Activated CD4-positive, alpha-beta memory T cell treated with anti-CD3 and anti-CD28 coated beads, Interleukin-2, amount 10 ng/mL, durations not matched to agents 7 days and 5 days (primary cell): ENCODE measurements around the gene FBXL3. TPM values are rescaled to one million over a fixed set of nuclear protein-coding genes. Genes with fewer than 3 reads are reported as not detected.
"Not testable (repeated sequence)": the region's sequence is repeated elsewhere in the genome, so short reads cannot be mapped to it uniquely, and the experiment has no call there.

Experiments
- CTCF ChIA-PET: fragments of 350-600 bp; sonication (Branson Sonifier 250); formaldehyde crosslinking; loops from one replicate; lab custom pipeline; 2021; ENCODE audit warnings: antibody characterized with exemption, inconsistent platforms; lab: Charles Lee
- POLR2A ChIA-PET: fragments of 350-600 bp; sonication (Branson Sonifier 250); formaldehyde crosslinking; loops from one replicate; lab custom pipeline; 2021; ENCODE audit warnings: antibody characterized with exemption; lab: Charles Lee
- DNase-seq: peaks from one replicate; pipeline ENCODE4 v3.0.0-alpha.2; 2020
- H3K27ac Mint-ChIP-seq: one replicate; pipeline ENCODE4 v1.8.0; 2021; ENCODE audit warnings: mild to moderate bottlenecking, mixed read lengths
- H3K27me3 Mint-ChIP-seq: one replicate; pipeline ENCODE4 v1.8.0; 2021; ENCODE audit warnings: mixed read lengths
- H3K36me3 Mint-ChIP-seq: one replicate; pipeline ENCODE4 v1.8.0; 2021; ENCODE audit warnings: low read depth, mixed read lengths
- H3K4me1 Mint-ChIP-seq: one replicate; pipeline ENCODE4 v1.8.0; 2021; ENCODE audit warnings: mixed read lengths
- H3K4me3 Mint-ChIP-seq: one replicate; pipeline ENCODE4 v1.8.0; 2021; ENCODE audit warnings: mild to moderate bottlenecking, mixed read lengths
- H3K9me3 Mint-ChIP-seq: one replicate; pipeline ENCODE4 v1.8.0; 2021; ENCODE audit warnings: mixed read lengths
- total RNA-seq, 2 experiments: library from RNA; stranded (reverse); gene quantifications; one replicate each; pipeline ENCODE4 v1.2.3, GENCODE V29; 2021

The FBXL3 gene
- total RNA-seq, 2 experiments from 2014 or later: 38.6 to 43.3 TPM

DNA sequence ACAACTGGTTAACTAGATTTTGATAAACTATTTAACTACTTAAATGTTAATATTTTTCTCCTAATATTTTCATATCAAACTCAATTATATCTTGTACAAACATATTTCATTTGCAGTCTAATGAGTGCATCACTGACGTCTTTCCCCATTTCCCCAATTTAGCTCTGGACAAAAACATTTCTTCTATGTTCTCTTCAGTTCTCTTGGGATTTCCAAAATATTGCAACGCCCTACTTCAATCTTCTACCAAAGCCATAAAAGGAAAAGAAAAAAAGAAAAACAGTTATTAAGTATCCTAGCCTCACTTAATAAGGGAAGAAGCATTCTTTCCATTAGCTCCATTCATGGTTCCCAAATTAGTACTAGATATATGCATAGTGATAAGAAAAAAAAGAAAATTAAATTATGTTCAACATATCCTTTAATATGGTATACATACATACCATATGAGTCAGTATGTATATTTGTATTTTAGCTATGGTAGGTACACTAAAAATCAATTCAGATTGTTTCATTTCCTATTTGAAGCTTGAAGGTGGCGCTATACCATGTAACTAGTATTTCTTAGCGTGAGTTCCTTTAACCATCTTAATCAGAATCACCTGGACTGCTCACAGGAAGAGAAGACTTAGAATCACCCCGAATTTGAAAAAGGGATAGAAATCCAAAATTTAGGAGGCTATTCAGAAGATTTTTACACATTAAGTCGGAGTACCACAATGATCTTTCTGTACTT lies 9.9 kb downstream of the FBXL3 start:
- H3K27me3 Mint-ChIP-seq: no peaks in the 10 kb centered on the region

GRCh38 chr13:77016251-77016812 lies 10.6 kb downstream of the FBXL3 start:
- Mint-ChIP-seq H3K9me3 (no peaks in the 10 kb centered on the region), H3K4me1 (peaks cover 26% of the 10 kb centered on the region), H3K36me3 (peaks cover 70% of the 10 kb centered on the region)

More for the DNA sequence above, 9.9 kb downstream of the FBXL3 start:
- ChIA-PET CTCF (interaction anchor here (0.8 to 1.1 kb wide), 2 partner anchors 9 to 14 kb away, joined by 4 to 6 read pairs; no protein-coding TSS in a partner anchor), POLR2A (interaction anchor here (0.6 to 7.0 kb wide), 3 partner anchors 10 to 461 kb away, joined by 3 to 62 read pairs (median 20); partner anchors contain the start of genes CLN5 and FBXL3)
- peaks cover 31% of the 10 kb centered on the region for H3K4me1 Mint-ChIP-seq
- H3K4me3 Mint-ChIP-seq: no peak overlapping the region
- H3K27ac Mint-ChIP-seq: no peak overlapping the region
- H3K9me3 Mint-ChIP-seq: no peaks in the 10 kb centered on the region
- no peak for DNase-seq
- H3K36me3 Mint-ChIP-seq: peaks cover 68% of the 10 kb centered on the region

GRCh38 chr13:77014906-77015685 lies 11.9 kb downstream of the FBXL3 start:
- Mint-ChIP-seq H3K4me3 (no peak overlapping the region), H3K27me3 (no peaks in the 10 kb centered on the region), H3K9me3 (no peaks in the 10 kb centered on the region), H3K27ac (no peak overlapping the region), H3K4me1 (peaks cover 20% of the 10 kb centered on the region), H3K36me3 (peaks cover 75% of the 10 kb centered on the region)
- ChIA-PET POLR2A (interaction anchor here (1.2 to 7.0 kb wide), 4 partner anchors 12 to 41 kb away, joined by 4 to 62 read pairs (median 4); partner anchors contain the start of gene FBXL3), CTCF (interaction anchor here (1.0 to 1.1 kb wide), 4 partner anchors 11 to 34 kb away, joined by 3 to 4 read pairs (median 3); no protein-coding TSS in a partner anchor)
- DNase-seq: no peak

More at GRCh38 chr13:77016251-77016812, 10.6 kb downstream of the FBXL3 start:
- POLR2A ChIA-PET: interaction anchor here (1.7 to 7.0 kb wide), 3 partner anchors 10 to 40 kb away, joined by 4 to 62 read pairs (median 20); partner anchors contain the start of genes CLN5 and FBXL3
- Mint-ChIP-seq H3K27ac (no peak overlapping the region), H3K27me3 (no peaks in the 10 kb centered on the region), H3K4me3 (no peak overlapping the region)
- DNase-seq: no peak
- CTCF ChIA-PET: interaction anchor here (0.8 to 1.1 kb wide), 3 partner anchors 10 to 14 kb away, joined by 3 to 6 read pairs (median 4); no protein-coding TSS in a partner anchor

DNA sequence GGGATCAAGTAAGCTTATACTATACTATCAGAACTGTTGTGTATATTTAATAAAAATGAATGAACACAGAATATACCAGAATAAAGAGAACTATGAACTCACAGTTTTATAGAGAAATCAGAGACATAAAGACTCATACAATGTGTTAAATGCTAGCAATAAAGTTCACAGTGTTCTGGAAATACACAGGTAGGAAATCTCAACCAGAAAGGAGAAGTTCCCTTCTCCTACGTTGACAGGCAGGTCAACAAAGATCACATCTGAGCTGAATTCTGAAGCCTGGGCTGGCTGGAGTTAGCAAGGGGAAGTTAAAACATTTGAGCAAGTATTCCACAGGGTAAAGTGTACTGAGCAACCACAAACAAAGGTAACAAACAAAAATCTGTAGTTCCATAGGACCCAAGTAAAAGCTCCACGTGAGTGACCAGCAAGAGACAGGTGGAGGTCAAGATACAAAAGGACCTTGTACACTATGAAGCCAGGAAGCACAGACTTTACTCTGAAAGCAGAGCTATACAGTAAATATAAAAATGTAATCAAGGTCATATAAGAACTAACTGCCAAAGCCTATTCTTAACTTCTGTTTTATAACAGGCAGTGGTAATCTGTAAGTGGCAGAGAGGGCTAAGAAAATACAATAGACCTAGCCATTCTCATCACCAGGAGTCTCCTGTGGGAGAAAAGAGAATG lies 13.0 kb downstream of the FBXL3 start:
- Mint-ChIP-seq H3K4me3 (no peak overlapping the region), H3K27ac (no peak overlapping the region), H3K36me3 (peaks cover 82% of the 10 kb centered on the region), H3K4me1 (peaks cover 23% of the 10 kb centered on the region), H3K9me3 (no peaks in the 10 kb centered on the region), H3K27me3 (no peaks in the 10 kb centered on the region)
- ChIA-PET CTCF (interaction anchor here (0.6 to 1.0 kb wide), 2 partner anchors 12 to 464 kb away, joined by 3 to 4 read pairs; no protein-coding TSS in a partner anchor), POLR2A (interaction anchor here (1.2 to 7.0 kb wide), 3 partner anchors 13 to 23 kb away, joined by 4 to 62 read pairs (median 4); partner anchors contain the start of gene FBXL3)
- no peak for DNase-seq

DNA sequence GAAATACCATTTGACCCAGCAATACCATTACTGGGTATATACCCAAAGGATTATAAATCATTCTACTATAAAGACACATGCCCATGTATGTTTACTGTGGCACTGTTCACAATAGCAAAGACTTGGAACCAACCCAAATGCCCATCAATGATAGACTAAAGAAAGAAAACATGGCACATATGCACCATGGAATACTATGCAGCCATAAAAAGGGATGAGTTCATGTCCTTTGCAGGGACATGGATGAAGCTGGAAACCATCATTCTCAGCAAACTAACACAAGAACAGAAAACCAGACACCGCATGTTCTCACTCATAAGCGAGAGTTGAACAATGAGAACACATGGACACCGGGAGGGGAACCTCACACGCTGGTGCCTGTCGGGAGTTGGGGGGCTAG lies 17.2 kb downstream of the FBXL3 start:
- CTCF ChIA-PET: interaction anchor here (1.7 kb wide), 1 partner anchor 16 kb away, joined by 9 read pairs; no protein-coding TSS in a partner anchor

GRCh38 chr13:77009011-77009410 lies 17.9 kb downstream of the FBXL3 start:
- no peaks in the 10 kb centered on the region for H3K27me3 Mint-ChIP-seq
- no peaks in the 10 kb centered on the region for H3K9me3 Mint-ChIP-seq
- H3K4me1 Mint-ChIP-seq: peaks cover 27% of the 10 kb centered on the region
- CTCF ChIA-PET: interaction anchor here (1.0 to 1.7 kb wide), 3 partner anchors 9 to 16 kb away, joined by 3 to 9 read pairs (median 3); no protein-coding TSS in a partner anchor
- peaks cover 65% of the 10 kb centered on the region for H3K36me3 Mint-ChIP-seq
- no peak overlapping the region for H3K4me3 Mint-ChIP-seq
- no peak overlapping the region for H3K27ac Mint-ChIP-seq
- POLR2A ChIA-PET: interaction anchor here (0.9 to 3.7 kb wide), 6 partner anchors 9 to 316 kb away, joined by 3 to 29 read pairs (median 6); partner anchors contain the start of genes CLN5 and FBXL3
- DNase-seq: no peak

More for the DNA sequence above, 17.2 kb downstream of the FBXL3 start:
- Mint-ChIP-seq H3K4me1 (peaks cover 31% of the 10 kb centered on the region), H3K36me3 (peaks cover 67% of the 10 kb centered on the region)
- H3K4me3 Mint-ChIP-seq, H3K27ac Mint-ChIP-seq, DNase-seq, H3K9me3 Mint-ChIP-seq, H3K27me3 Mint-ChIP-seq: not testable (repeated sequence)
- POLR2A ChIA-PET: interaction anchor here (1.0 to 3.7 kb wide), 6 partner anchors 8 to 315 kb away, joined by 3 to 29 read pairs (median 5); partner anchors contain the start of genes CLN5 and FBXL3

DNA sequence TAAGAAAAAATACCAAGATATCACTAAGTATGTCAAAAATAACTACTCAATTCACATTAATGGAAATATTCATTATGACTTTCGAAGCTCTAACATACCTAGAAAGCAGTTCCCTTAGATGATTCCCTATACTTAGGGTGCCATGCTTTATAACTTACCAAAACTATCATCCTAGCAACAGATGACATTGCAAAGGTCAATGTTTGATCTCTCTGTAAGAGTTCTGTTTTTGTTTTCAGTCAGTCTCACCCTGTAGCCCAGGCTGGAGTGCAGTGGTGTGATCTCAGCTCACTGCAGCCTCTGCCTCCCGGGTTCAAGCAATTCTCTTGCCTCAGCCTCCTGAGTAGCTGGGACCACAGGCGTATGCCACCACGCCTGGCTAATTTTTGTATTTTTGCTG lies 18.6 kb downstream of the FBXL3 start:
- Mint-ChIP-seq H3K4me1 (peaks cover 25% of the 10 kb centered on the region), H3K36me3 (peaks cover 58% of the 10 kb centered on the region)
- not testable (repeated sequence) for H3K27ac Mint-ChIP-seq, DNase-seq, H3K9me3 Mint-ChIP-seq, H3K4me3 Mint-ChIP-seq, H3K27me3 Mint-ChIP-seq
- ChIA-PET POLR2A (interaction anchor here (0.9 to 3.7 kb wide), 6 partner anchors 9 to 317 kb away, joined by 3 to 29 read pairs (median 6); partner anchors contain the start of genes CLN5 and FBXL3), CTCF (interaction anchor here (1.0 to 1.7 kb wide), 3 partner anchors 9 to 17 kb away, joined by 3 to 9 read pairs (median 3); no protein-coding TSS in a partner anchor)

DNA sequence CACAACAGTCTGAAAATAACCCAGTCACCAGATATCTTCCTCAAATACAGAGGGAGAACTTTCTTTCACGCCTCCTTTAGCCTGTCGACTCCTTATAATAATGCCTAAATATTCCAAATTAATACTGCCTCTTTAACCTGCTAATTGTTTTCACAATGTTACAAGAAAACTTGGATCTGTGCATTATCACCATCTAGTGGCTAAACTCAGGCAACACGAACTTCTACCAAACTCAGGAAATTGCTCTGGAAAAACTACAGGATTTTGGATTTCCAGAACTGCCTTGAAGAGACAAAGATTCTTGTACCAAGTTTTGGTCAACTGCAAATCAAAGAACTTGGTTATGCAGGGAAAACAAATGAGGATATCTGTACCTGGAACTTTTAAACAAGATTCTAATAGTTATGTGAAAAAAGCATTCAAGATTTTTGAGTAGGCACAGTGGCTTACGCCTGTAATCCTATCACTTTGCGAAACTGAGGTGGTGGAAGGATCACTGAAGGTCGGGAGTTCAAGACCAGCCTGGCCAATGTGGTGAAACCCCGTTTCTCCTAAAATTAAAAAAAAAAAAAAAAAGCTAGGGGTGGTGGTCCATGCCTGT lies 24.3 kb downstream of the FBXL3 start:
- Mint-ChIP-seq H3K4me1 (peaks cover 19% of the 10 kb centered on the region), H3K9me3 (no peaks in the 10 kb centered on the region), H3K27ac (no peak overlapping the region), H3K4me3 (no peak overlapping the region), H3K27me3 (no peaks in the 10 kb centered on the region), H3K36me3 (peaks cover 43% of the 10 kb centered on the region)
- ChIA-PET CTCF (interaction anchor here (0.6 to 3.6 kb wide), 14 partner anchors 9 to 511 kb away, joined by 3 to 19 read pairs (median 4); no protein-coding TSS in a partner anchor), POLR2A (interaction anchor here (0.9 to 4.1 kb wide), 3 partner anchors 10 to 475 kb away, joined by 3 to 35 read pairs (median 10); partner anchors contain the start of genes CLN5 and FBXL3)
- no peak for DNase-seq

- peaks cover 16% of the 10 kb centered on the region for H3K4me1 Mint-ChIP-seq
- H3K9me3 Mint-ChIP-seq: no peaks in the 10 kb centered on the region
- H3K4me3 Mint-ChIP-seq: no peak overlapping the region
- H3K27me3 Mint-ChIP-seq: no peaks in the 10 kb centered on the region
- no peak for DNase-seq
- H3K27ac Mint-ChIP-seq: no peak overlapping the region
- ChIA-PET CTCF (interaction anchor here (0.7 to 3.6 kb wide), 14 partner anchors 8 to 476 kb away, joined by 3 to 19 read pairs (median 4); partner anchors contain the start of gene KCTD12), POLR2A (interaction anchor here (0.6 to 4.1 kb wide), 5 partner anchors 8 to 475 kb away, joined by 3 to 35 read pairs (median 4); partner anchors contain the start of genes CLN5 and FBXL3)
- peaks cover 37% of the 10 kb centered on the region for H3K36me3 Mint-ChIP-seq
These were observed 24.9 kb downstream of the FBXL3 start for GRCh38 chr13:77001963-77002587.

- H3K36me3 Mint-ChIP-seq: peaks cover 40% of the 10 kb centered on the region
- no peaks in the 10 kb centered on the region for H3K27me3 Mint-ChIP-seq
- ChIA-PET CTCF (interaction anchor here (0.7 to 3.6 kb wide), 12 partner anchors 8 to 476 kb away, joined by 3 to 19 read pairs (median 4); partner anchors contain the start of gene KCTD12), POLR2A (interaction anchor here (0.6 to 4.1 kb wide), 5 partner anchors 9 to 53 kb away, joined by 3 to 35 read pairs (median 4); partner anchors contain the start of genes CLN5 and FBXL3)
- no peaks in the 10 kb centered on the region for H3K9me3 Mint-ChIP-seq
- peaks cover 15% of the 10 kb centered on the region for H3K4me1 Mint-ChIP-seq
- no peak overlapping the region for H3K4me3 Mint-ChIP-seq
- H3K27ac Mint-ChIP-seq: no peak overlapping the region
- no peak for DNase-seq
These were observed 25.4 kb downstream of the FBXL3 start for GRCh38 chr13:77001540-77001939.
